HepG2 (cell line): Measurements from ENCODE around the gene RGS19. TPM values are rescaled to one million over a fixed set of nuclear protein-coding genes. Genes with fewer than 3 reads are reported as not detected.

ENCODE experiments used
- BHLHE40 ChIP-seq: IDR thresholded peaks from 2 replicates; pipeline ENCODE4 v1.6.1; 2011; ENCODE audit warnings: low read length, improper control_type of control experiment
- CEBPG ChIP-seq: IDR thresholded peaks from 2 replicates; pipeline ENCODE4 v1.6.1; 2016
- DR1 ChIP-seq: sonication (generic); formaldehyde crosslinking; IDR thresholded peaks from 2 replicates; pipeline ENCODE4 v1.8.0; 2021; ENCODE audit warnings: mild to moderate bottlenecking, missing genetic modification reagents, inconsistent platforms
- FOSL2 ChIP-seq: sonication (generic); formaldehyde crosslinking; IDR thresholded peaks from 2 replicates; pipeline ENCODE4 v1.4.0; 2020; ENCODE audit warnings: missing genetic modification reagents
- GMEB2 ChIP-seq: IDR thresholded peaks from 2 replicates; pipeline ENCODE4 v1.6.1; 2016; ENCODE audit warnings: missing biosample characterization, missing genetic modification reagents, low read depth
- HDAC6 ChIP-seq: fragments of 200-600 bp; sonication (generic); IDR thresholded peaks from 2 replicates; pipeline ENCODE4 v1.7.0; 2017; ENCODE audit warnings: mild to moderate bottlenecking, antibody characterized with exemption, low read length, low read depth
- HIC2 ChIP-seq: sonication (generic); formaldehyde crosslinking; IDR thresholded peaks from 2 replicates; pipeline ENCODE4 v1.9.0; 2022; ENCODE audit warnings: low read depth, missing genetic modification reagents
- MTA1 ChIP-seq: sonication (generic); formaldehyde crosslinking; IDR thresholded peaks from 2 replicates; pipeline ENCODE4 v1.4.0; 2020; ENCODE audit warnings: missing genetic modification reagents, mild to moderate bottlenecking, borderline replicate concordance
- RBAK ChIP-seq: sonication (generic); formaldehyde crosslinking; IDR thresholded peaks from 2 replicates; pipeline ENCODE4 v1.5.1; 2020; ENCODE audit warnings: mild to moderate bottlenecking, missing genetic modification reagents
- RBM22 ChIP-seq: fragments of 200-400 bp; formaldehyde crosslinking; optimal IDR thresholded peaks from 2 replicates; pipeline ENCODE3; 2017; ENCODE audit warnings: mild to moderate bottlenecking, low read length, moderate library complexity
- SALL1 ChIP-seq: sonication (generic); formaldehyde crosslinking; IDR thresholded peaks from 2 replicates; pipeline ENCODE4 v1.8.0; 2022; ENCODE audit warnings: mild to moderate bottlenecking, missing genetic modification reagents
- SIX4 ChIP-seq: sonication (generic); formaldehyde crosslinking; IDR thresholded peaks from 2 replicates; pipeline ENCODE4 v1.4.0; 2020; ENCODE audit warnings: missing genetic modification reagents
- THAP11 ChIP-seq: IDR thresholded peaks from 2 replicates; pipeline ENCODE4 v1.6.1; 2016; ENCODE audit warnings: missing biosample characterization, missing genetic modification reagents
- ZEB1 ChIP-seq: IDR thresholded peaks from 2 replicates; pipeline ENCODE4 v1.6.1; 2012; ENCODE audit warnings: mild to moderate bottlenecking, low read depth, inconsistent platforms; ENCODE audit not compliant: insufficient replicate concordance
- ZFP36L2 ChIP-seq: sonication (generic); formaldehyde crosslinking; IDR thresholded peaks from 2 replicates; pipeline ENCODE4 v1.4.0; 2020; ENCODE audit warnings: missing genetic modification reagents
- ZNF329 ChIP-seq: sonication (generic); formaldehyde crosslinking; IDR thresholded peaks from 2 replicates; pipeline ENCODE4 v1.9.0; 2021; ENCODE audit warnings: low read depth, mild to moderate bottlenecking, missing genetic modification reagents
- ZNF382 ChIP-seq: sonication (generic); formaldehyde crosslinking; IDR thresholded peaks from 2 replicates; pipeline ENCODE4 v1.5.0; 2020; ENCODE audit warnings: missing genetic modification reagents, mild to moderate bottlenecking, borderline replicate concordance
- ZNF513 ChIP-seq: sonication (generic); formaldehyde crosslinking; conservative IDR thresholded peaks from 2 replicates; pipeline ENCODE4 v1.5.0; 2020; ENCODE audit warnings: missing genetic modification reagents
- ZNF543 ChIP-seq: sonication (generic); formaldehyde crosslinking; IDR thresholded peaks from 2 replicates; pipeline ENCODE4 v1.4.0; 2020; ENCODE audit warnings: mild to moderate bottlenecking, missing genetic modification reagents
- ZNF577 ChIP-seq: sonication (generic); formaldehyde crosslinking; IDR thresholded peaks from 2 replicates; pipeline ENCODE4 v1.4.0; 2020; ENCODE audit warnings: mild to moderate bottlenecking, low read depth, missing genetic modification reagents, borderline replicate concordance
- ZNF687 ChIP-seq: sonication (generic); formaldehyde crosslinking; IDR thresholded peaks from 2 replicates; pipeline ENCODE4 v1.5.1; 2020; ENCODE audit warnings: mild to moderate bottlenecking, missing genetic modification reagents, moderate library complexity
- polyA plus RNA-seq, 8 experiments: library from polyadenylated mRNA; depleted of rRNA in 3 of 8; stranded (reverse) in 7 of 8; unstranded in 1 of 8; fragments of >200 nt; fragmentation: Illumina TruSeq in 4 of 8; extraction: Trizol in 4 of 8; gene quantifications; 2 replicates each; pipeline versions ENCODE4 v1.2.1 to v1.2.3, GENCODE V29; 2011 to 2016; ENCODE audit warnings: low read depth in 4 of 8, missing spikeins in 1 of 8, mixed read lengths in 1 of 8; ENCODE audit not compliant: insufficient read depth in 1 of 8
- total RNA-seq, 5 experiments: library from RNA; depleted of rRNA; stranded (reverse); fragments of >200 nt; fragmentation: Illumina TruSeq; extraction: Trizol; gene quantifications; 2 replicates each; pipeline ENCODE4 v1.2.3, GENCODE V29; 2016; ENCODE audit warnings: low read depth in 1 of 5

RGS19 gene
- total and polyA plus RNA-seq, 2 of the 13 experiments (the other 11 are each of a cell fraction or from before 2014, with no cell fraction given), result 10.7 to 11.9 TPM

- TF ChIP-seq HIC2 (CRISPR knock-in tag), result no peak
- TF ChIP-seq BHLHE40, result no peak; the same call in 1 of the 2 replicates
- no peak for TF ChIP-seq HDAC6
- TF ChIP-seq FOSL2 (CRISPR knock-in tag), result no peak
- no peak for TF ChIP-seq ZNF513 (CRISPR knock-in tag)
- 0 out of 2 replicates have a peak, but pooled peaks have one; percentile 2 for TF ChIP-seq THAP11
- TF ChIP-seq RBM22, result no peak
- no peak for TF ChIP-seq ZFP36L2 (CRISPR knock-in tag)
- TF ChIP-seq DR1, result peak; percentile 51; the same call in 1 of the 2 replicates
- no peak for TF ChIP-seq CEBPG (CRISPR knock-in tag)
- no peak for TF ChIP-seq SIX4 (CRISPR knock-in tag)
- no peak for TF ChIP-seq RBAK
- TF ChIP-seq ZNF577, result no peak
- peak; percentile 57; the same call in 1 of the 2 replicates for TF ChIP-seq ZNF543 (CRISPR knock-in tag)
- TF ChIP-seq MTA1 (CRISPR knock-in tag), result peak; percentile 62; the same call in 1 of the 2 replicates
- 0 out of 2 replicates have a peak, but pooled peaks have one; percentile 42 for TF ChIP-seq ZNF329 (CRISPR knock-in tag)
- TF ChIP-seq ZNF382 (CRISPR knock-in tag), result no peak
- no peak for TF ChIP-seq GMEB2 (CRISPR knock-in tag)
- peak; percentile 64 for TF ChIP-seq ZNF687 (CRISPR knock-in tag)
- TF ChIP-seq SALL1 (CRISPR knock-in tag), result peak; percentile 25
- peak; percentile 20 for TF ChIP-seq ZEB1
Measured at GRCh38 chr20:64080013-64080812, 895 bp upstream of the RGS19 start, which contains the start of gene OPRL1 (continued).
